HCT116 (cell line): ENCODE results near the gene RNF13. TPM values are rescaled to one million over a fixed set of nuclear protein-coding genes. Genes with fewer than 3 reads are reported as not detected.
"Not testable (repeated sequence)": the region's sequence is repeated elsewhere in the genome, so short reads cannot be mapped to it uniquely, and the experiment has no call there.

Experiments
- ATAC-seq: fragments of 200-7000 bp; cut with Tn5 transposase; 2 replicates; pipeline ENCODE4 v1.9.1; 2020; ENCODE audit warnings: mild to moderate bottlenecking, moderate library complexity
- BruUV-seq: library from RNA; stranded (reverse); fragments of 400-500 nt; replicated peaks from 2 replicates; lab custom pipeline; 2021; lab: Mats Ljungman, UMichigan
- CTCF ChIA-PET: fragments of 300-600 bp; sonication (Branson Sonifier 250); formaldehyde crosslinking; loops from one replicate; lab custom pipeline; 2021; ENCODE audit warnings: antibody characterized with exemption; lab: Charles Lee
- POLR2A ChIA-PET: fragments of 300-600, 350-600 bp; sonication (Branson Sonifier 250); formaldehyde crosslinking; loops from one replicate; lab custom pipeline; 2021; ENCODE audit warnings: antibody characterized with exemption; lab: Charles Lee
- RAD21 ChIA-PET, 2 experiments: fragments of 300-600 bp; sonication (Branson Sonifier 250); formaldehyde crosslinking; loops; one replicate each; lab custom pipeline; 2023; ENCODE audit warnings: low total read pairs in 2 of 2; ENCODE audit not compliant: uncharacterized antibody in 2 of 2, unreplicated experiment in 2 of 2, low non-redundant PET in 1 of 2; lab: Charles Lee
- DNase-seq: peaks from one replicate; pipeline ENCODE4 v3.0.0-alpha.2; 2010; ENCODE audit warnings: low read depth, low spot score
- H2AFZ ChIP-seq: fragments of 200-600 bp; shearing (Covaris generic), sonication (generic); 2 replicates; pipeline ENCODE4 v1.6.1; 2017; ENCODE audit warnings: low read depth, mixed run types, mixed read lengths, antibody characterized with exemption, low read length; ENCODE audit not compliant: poor library complexity, severe bottlenecking
- H3K27ac ChIP-seq: 2 replicates; pipeline ENCODE4 v1.5.1; 2012; ENCODE audit warnings: low read depth, low read length
- H3K27me3 ChIP-seq: fragments of 200-600 bp; sonication (generic); 2 replicates; pipeline ENCODE4 v1.6.1; 2016; ENCODE audit warnings: mixed run types, low read length, mixed read lengths; ENCODE audit not compliant: insufficient read depth
- H3K36me3 ChIP-seq, 2 experiments: fragments of 200-500 bp in 1 of 2; fragments of 200-600 bp in 1 of 2; sonication (Bioruptor generic) in 1 of 2; sonication (generic) in 1 of 2; 2 replicates each; pipeline versions ENCODE4 v1.5.1 to v1.6.1; 2014 to 2016; ENCODE audit warnings: low read length in 2 of 2, inconsistent platforms in 1 of 2, mixed read lengths in 1 of 2, mixed run types in 1 of 2; ENCODE audit not compliant: insufficient read depth in 2 of 2, control insufficient read depth in 1 of 2
- H3K4me1 ChIP-seq, 2 experiments: fragments of 200-600 bp in 1 of 2; sonication (generic) in 1 of 2; 2 replicates each; pipeline versions ENCODE4 v1.5.1 to v1.6.1; 2012 to 2017; ENCODE audit warnings: low read length in 2 of 2, inconsistent platforms in 1 of 2, mild to moderate bottlenecking in 1 of 2, mixed read lengths in 1 of 2, mixed run types in 1 of 2, moderate library complexity in 1 of 2; ENCODE audit not compliant: insufficient read depth in 2 of 2, control insufficient read depth in 1 of 2
- H3K4me2 ChIP-seq: fragments of 200-600 bp; sonication (generic); 2 replicates; pipeline ENCODE4 v1.6.1; 2017; ENCODE audit warnings: mixed run types, low read length, mixed read lengths
- H3K4me3 ChIP-seq, 2 experiments: fragments of 200-600 bp in 1 of 2; sonication (generic) in 1 of 2; replicated peaks in 1 of 2; 2 replicates each; pipeline ENCODE4 v1.5.1; 2011 to 2016; ENCODE audit warnings: low read length in 2 of 2, control low read depth in 1 of 2, low read depth in 1 of 2, mild to moderate bottlenecking in 1 of 2, mixed read lengths in 1 of 2, mixed run types in 1 of 2
- H3K79me2 ChIP-seq: fragments of 200-600 bp; sonication (generic); 2 replicates; pipeline ENCODE4 v1.6.1; 2017; ENCODE audit warnings: mild to moderate bottlenecking, mixed run types, low read length, moderate library complexity, mixed read lengths; ENCODE audit not compliant: insufficient read depth
- H3K9ac ChIP-seq: fragments of 200-600 bp; sonication (generic); 2 replicates; pipeline ENCODE4 v1.6.1; 2016; ENCODE audit warnings: low read length, mixed read lengths
- H3K9me2 ChIP-seq: fragments of 200-600 bp; sonication (generic), shearing (Covaris generic); 2 replicates; pipeline ENCODE4 v1.6.1; 2017; ENCODE audit warnings: mixed run types, mild to moderate bottlenecking, moderate library complexity; ENCODE audit not compliant: insufficient read depth
- H3K9me3 ChIP-seq, 2 experiments: fragments of 200-500 bp in 1 of 2; fragments of 200-600 bp in 1 of 2; sonication (Bioruptor generic) in 1 of 2; sonication (generic) in 1 of 2; 2 replicates each; pipeline ENCODE4 v1.6.1; 2014 to 2017; ENCODE audit warnings: low read length in 2 of 2, mixed read lengths in 2 of 2, inconsistent platforms in 1 of 2, low read depth in 1 of 2, mild to moderate bottlenecking in 1 of 2, mixed run types in 1 of 2, moderate library complexity in 1 of 2; ENCODE audit not compliant: control insufficient read depth in 1 of 2, insufficient read depth in 1 of 2
- H4K20me1 ChIP-seq: fragments of 200-600 bp; sonication (generic), shearing (Covaris generic); 2 replicates; pipeline ENCODE4 v1.6.1; 2017; ENCODE audit warnings: mixed run types, mild to moderate bottlenecking, moderate library complexity; ENCODE audit not compliant: insufficient read depth
- POLR2AphosphoS5 ChIP-seq: IDR thresholded peaks from 2 replicates; pipeline ENCODE4 v1.6.1; 2011; ENCODE audit warnings: mild to moderate bottlenecking, low read depth, low read length, moderate library complexity
- intact Hi-C: fragments of 100-400 bp; cut with micrococcal nuclease; formaldehyde crosslinking; loops from 2 replicates; pipeline ENCODE4 v1.10.0; 2022
- total RNA-seq: library from RNA; stranded (reverse); gene quantifications from one replicate; pipeline ENCODE4 v1.2.1, GENCODE V29; 2021; ENCODE audit not compliant: unreplicated experiment
- TF ChIP-seq, protein P1 (sequence below), 3 experiments: fragments of 200-600 bp in 1 of 3; sonication (generic) in 1 of 3; IDR thresholded peaks in 2 of 3; conservative IDR thresholded peaks in 1 of 3; 2 replicates each; pipeline ENCODE4 v1.5.1; 2012 to 2017; ENCODE audit warnings: low read depth in 2 of 3, low read length in 2 of 3, antibody characterized with exemption in 1 of 3, borderline replicate concordance in 1 of 3, control low read depth in 1 of 3, mild to moderate bottlenecking in 1 of 3, mixed read lengths in 1 of 3, mixed run types in 1 of 3, moderate library complexity in 1 of 3; ENCODE audit not compliant: insufficient read depth in 1 of 3

RNF13 gene
- total RNA-seq, 1 experiment from 2014 or later, result 39.9 TPM

DNA sequence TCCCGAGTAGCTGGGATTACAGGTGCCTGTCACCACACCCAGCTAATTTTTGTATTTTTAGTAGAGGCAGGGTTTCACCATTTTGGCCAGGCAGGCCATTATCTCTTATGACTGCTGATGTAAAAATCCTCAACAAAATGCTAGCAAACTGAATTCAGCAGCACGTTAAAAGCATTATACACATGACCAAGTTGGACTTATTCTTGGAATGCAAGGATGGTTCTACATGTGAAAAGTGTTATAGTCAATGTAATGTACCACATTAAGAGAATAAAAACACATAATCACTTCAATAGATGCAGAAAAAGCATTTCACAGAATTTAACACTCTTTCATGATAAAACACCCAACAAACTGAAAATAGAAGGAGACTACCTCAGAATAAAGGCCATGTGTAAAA is 20.2 kb downstream of the RNF13 start:
- ATAC-seq (no peak), DNase-seq (no peak)
- intact Hi-C loops, result no loop called here
- peaks cover 20 to 24% of the 10 kb centered on the region in 2 experiments; a peak in 3 of 4 replicates for H3K9me3 ChIP-seq
- H3K9me2 ChIP-seq, result no peaks in the 10 kb centered on the region
- H3K9ac ChIP-seq, result no peak overlapping the region
- H3K4me2 ChIP-seq, result no peak overlapping the region
- H3K79me2 ChIP-seq, result peaks cover 71% of the 10 kb centered on the region
- BruUV-seq, result no TSS peak
- no peaks in the 10 kb centered on the region for H3K4me1 ChIP-seq
- ChIA-PET CTCF (no interaction called here), POLR2A (no interaction called here), RAD21 (no interaction called here)
- TF ChIP-seq POLR2AphosphoS5, result no peak
- TF ChIP-seq, protein P1, sequence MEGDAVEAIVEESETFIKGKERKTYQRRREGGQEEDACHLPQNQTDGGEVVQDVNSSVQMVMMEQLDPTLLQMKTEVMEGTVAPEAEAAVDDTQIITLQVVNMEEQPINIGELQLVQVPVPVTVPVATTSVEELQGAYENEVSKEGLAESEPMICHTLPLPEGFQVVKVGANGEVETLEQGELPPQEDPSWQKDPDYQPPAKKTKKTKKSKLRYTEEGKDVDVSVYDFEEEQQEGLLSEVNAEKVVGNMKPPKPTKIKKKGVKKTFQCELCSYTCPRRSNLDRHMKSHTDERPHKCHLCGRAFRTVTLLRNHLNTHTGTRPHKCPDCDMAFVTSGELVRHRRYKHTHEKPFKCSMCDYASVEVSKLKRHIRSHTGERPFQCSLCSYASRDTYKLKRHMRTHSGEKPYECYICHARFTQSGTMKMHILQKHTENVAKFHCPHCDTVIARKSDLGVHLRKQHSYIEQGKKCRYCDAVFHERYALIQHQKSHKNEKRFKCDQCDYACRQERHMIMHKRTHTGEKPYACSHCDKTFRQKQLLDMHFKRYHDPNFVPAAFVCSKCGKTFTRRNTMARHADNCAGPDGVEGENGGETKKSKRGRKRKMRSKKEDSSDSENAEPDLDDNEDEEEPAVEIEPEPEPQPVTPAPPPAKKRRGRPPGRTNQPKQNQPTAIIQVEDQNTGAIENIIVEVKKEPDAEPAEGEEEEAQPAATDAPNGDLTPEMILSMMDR (IDR thresholded peaks at IDR 0.05 in 2 of 3, conservative IDR thresholded peaks at IDR 0.05 in 1 of 3; ENCODE audit: borderline replicate concordance in 1 of 3, insufficient read depth in 1 of 3, low read depth in 2 of 3, low read length in 2 of 3), result no peak
- no peaks in the 10 kb centered on the region for H4K20me1 ChIP-seq
- no peak overlapping the region for H2AFZ ChIP-seq
- H3K27me3 ChIP-seq, result no peaks in the 10 kb centered on the region
- H3K36me3 ChIP-seq, result 0 out of 4 replicates have a peak, but pooled peaks cover 0 to 3% of the 10 kb centered on the region in 2 experiments
- no peak overlapping the region for H3K27ac ChIP-seq
- no peak overlapping the region for H3K4me3 ChIP-seq

DNA sequence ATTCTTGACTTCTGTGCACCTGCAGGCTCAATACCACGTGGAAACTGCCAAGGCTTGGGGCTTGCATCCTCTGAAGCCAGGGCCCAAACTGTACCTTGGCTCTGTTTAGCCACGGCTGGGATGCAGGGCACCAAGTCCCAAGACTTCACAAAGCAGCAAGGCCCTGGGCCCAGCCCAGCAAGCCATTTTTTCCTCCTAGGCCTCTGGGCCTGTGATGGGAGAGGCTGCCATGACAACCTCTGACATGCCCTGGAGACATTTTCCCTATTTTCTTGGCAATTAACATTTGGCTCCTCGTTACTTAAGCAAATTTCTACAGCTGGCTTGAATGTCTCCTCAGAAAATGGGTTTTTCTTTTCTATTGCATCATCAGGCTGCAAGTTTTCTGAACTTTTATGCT is 25.5 kb downstream of the RNF13 start:
- intact Hi-C loops, RAD21 ChIA-PET, H3K27ac ChIP-seq, H3K9me2 ChIP-seq, H3K27me3 ChIP-seq, POLR2A ChIA-PET, H3K36me3 ChIP-seq, CTCF ChIA-PET, H3K4me3 ChIP-seq, H4K20me1 ChIP-seq, BruUV-seq, H3K9ac ChIP-seq, H3K4me2 ChIP-seq, DNase-seq, ATAC-seq, H3K4me1 ChIP-seq, H2AFZ ChIP-seq: not testable (repeated sequence)
- Histone ChIP-seq H3K9me3 (peaks cover 7 to 14% of the 10 kb centered on the region in 2 experiments; a peak in 2 of 4 replicates), H3K79me2 (peaks cover 61% of the 10 kb centered on the region)

DNA sequence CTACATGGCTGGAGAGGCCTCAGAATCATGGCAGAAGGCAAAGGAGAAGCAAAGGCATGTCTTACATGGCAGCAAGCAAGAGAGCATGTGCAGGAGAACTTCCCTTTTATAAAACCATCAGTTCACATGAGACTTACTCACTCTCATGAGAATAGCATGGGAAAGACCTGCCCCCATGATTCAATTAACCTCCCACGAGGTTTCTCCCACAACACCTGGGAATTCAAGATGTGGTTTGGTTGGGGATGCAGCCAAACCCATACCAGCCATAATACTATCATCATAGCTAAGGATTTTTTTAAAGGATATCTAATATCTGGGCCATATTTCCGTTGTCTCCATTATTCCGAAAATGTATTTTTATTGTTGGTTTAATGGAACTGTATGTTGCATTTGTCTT is 26.5 kb downstream of the RNF13 start:
- H3K36me3 ChIP-seq, CTCF ChIA-PET, H2AFZ ChIP-seq, BruUV-seq, H3K9ac ChIP-seq, H3K9me2 ChIP-seq, intact Hi-C loops, H4K20me1 ChIP-seq, H3K27ac ChIP-seq, ATAC-seq, H3K4me2 ChIP-seq, RAD21 ChIA-PET, DNase-seq, H3K27me3 ChIP-seq, POLR2A ChIA-PET, H3K4me1 ChIP-seq, H3K4me3 ChIP-seq, H3K9me3 ChIP-seq: not testable (repeated sequence)
- H3K79me2 ChIP-seq, result peaks cover 61% of the 10 kb centered on the region
